GM12872 (cell line): ENCODE data around the gene OR1L6.

Experiments used
- TF ChIP-seq, protein P1 (sequence below): IDR thresholded peaks from 3 replicates; pipeline ENCODE4 v1.5.1; 2011; ENCODE audit warnings: low read depth, mild to moderate bottlenecking, low read length, moderate library complexity; ENCODE audit not compliant: insufficient read depth

The OR1L6 gene

DNA sequence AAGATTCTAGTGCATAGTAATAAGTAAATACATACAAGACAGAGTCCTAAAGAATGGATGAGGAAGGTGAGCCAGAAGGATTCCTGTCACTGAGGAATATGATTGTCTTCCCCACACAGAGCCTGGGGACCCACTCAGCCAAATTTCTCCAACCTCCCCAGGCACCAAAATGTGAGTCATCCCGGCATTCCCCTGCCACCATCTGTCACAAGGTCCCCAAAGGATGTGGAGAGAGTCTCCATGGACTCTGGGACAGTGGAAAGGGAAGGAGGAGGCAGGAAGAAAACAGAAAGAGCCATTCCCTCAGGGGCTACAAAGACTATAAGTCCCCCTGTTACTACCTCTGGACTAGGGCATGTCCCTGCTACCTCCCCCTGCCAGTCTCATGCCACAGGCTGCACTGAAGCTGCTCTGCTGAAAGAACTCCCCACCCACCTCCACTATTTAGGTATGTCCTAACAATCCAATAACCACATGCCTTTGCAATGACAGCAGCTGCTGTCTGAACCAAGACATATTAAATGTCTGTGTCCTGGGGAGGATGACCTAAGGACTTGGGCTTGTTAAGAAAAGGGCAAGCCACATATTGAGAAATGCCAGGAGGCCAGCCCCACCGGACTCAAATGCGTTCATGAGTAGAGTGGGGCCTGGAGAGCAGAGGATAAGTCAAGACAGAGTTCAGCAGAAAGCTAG lies 36.0 kb downstream of the OR1L6 start:
- TF ChIP-seq, protein P1, sequence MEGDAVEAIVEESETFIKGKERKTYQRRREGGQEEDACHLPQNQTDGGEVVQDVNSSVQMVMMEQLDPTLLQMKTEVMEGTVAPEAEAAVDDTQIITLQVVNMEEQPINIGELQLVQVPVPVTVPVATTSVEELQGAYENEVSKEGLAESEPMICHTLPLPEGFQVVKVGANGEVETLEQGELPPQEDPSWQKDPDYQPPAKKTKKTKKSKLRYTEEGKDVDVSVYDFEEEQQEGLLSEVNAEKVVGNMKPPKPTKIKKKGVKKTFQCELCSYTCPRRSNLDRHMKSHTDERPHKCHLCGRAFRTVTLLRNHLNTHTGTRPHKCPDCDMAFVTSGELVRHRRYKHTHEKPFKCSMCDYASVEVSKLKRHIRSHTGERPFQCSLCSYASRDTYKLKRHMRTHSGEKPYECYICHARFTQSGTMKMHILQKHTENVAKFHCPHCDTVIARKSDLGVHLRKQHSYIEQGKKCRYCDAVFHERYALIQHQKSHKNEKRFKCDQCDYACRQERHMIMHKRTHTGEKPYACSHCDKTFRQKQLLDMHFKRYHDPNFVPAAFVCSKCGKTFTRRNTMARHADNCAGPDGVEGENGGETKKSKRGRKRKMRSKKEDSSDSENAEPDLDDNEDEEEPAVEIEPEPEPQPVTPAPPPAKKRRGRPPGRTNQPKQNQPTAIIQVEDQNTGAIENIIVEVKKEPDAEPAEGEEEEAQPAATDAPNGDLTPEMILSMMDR, result no peak

DNA sequence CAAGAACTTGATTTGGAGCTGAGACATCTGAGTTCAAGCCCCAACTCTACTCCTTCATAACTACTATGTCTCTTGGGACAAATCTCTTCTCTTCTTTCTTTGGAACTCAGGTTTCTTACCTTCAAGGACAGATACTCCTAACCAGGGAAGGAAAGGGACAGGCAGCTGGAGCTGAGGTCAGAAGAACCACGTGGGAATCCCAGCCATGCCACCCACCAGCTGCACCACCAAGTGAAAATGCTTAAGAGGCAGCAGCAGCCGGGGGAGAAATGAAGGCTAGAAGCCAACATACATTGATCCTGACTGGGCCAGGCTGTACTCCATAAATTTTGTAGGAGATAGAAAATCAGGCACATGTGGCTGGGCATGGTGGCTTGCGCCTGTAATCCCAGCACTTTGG lies 37.1 kb downstream of the OR1L6 start:
- TF ChIP-seq, protein P1, result no peak

DNA sequence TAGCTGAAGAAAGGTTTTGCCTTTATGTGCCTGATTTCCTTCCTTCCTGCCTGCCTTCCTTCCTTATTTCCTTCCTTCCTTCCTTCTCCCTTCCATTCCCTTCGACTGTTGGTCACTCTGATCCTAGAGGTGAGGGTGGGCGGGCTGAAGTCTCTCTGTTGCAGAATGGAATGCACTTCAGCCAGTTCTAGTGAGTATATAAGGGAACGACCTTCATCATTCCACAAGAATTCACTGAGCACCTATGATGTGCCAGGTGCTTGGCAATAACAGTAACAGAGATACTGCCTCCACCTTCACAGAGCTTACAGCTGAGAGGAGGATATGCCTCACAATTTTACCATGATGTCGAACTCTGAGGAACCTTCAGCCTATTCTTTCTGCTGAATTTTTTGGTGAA lies 37.9 kb downstream of the OR1L6 start:
- TF ChIP-seq, protein P1, result no peak

DNA sequence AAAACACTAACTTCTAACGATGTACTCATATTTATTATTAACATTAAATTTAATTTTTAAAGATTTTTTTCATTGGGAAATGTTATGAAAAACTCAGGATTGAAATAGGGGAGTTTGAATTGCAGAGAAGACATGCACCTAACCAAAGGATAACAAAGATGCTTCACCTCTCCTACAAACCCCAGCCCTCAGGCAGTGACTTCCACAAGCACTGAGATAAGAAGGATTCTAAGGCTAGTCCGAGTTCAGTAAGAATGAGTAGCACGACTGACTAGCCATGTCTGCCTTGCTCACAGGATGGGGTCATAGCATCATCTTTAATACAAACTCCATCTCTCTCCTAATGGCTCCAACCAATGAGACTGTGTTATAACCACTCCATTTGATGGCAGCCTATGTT lies 39.6 kb downstream of the OR1L6 start:
- TF ChIP-seq, protein P1, result no peak

DNA sequence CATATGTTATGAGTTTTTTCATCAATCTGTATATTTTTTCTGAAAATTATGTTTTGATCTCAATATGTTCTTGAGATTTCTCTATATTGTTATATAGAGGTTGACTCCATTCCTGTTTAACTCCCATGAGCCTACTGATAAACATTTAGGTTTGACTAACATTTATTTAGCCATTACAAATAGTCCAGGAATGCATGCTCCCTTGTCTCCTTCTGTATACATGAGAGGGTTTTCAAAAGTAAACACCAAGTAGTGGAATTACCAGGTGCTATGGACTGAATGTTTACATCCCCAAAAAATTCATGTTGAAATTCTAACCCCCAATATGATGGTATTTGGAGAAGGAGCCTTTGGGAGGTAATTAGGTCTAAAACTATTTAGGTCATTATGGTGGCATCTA lies 43.2 kb downstream of the OR1L6 start:
- TF ChIP-seq, protein P1, result no peak

DNA sequence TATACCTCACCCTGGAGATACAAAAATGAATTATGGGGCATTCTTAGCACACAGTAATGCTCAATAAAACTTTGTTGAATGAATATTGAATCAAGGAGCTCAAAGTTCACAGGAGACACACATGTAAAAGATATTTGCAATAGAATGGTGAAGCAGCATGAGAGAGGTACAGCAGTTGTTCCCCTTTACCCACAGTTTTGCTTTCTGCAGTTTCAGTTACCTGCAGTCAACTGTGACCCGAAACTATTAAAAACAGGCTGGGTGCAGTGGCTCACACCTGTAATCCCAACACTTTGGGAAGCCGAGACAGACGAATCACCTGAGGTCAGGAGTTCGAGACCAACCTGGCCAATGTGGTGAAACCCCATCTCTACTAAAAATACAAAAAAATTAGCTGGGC lies 44.2 kb downstream of the OR1L6 start:
- TF ChIP-seq, protein P1, result no peak

DNA sequence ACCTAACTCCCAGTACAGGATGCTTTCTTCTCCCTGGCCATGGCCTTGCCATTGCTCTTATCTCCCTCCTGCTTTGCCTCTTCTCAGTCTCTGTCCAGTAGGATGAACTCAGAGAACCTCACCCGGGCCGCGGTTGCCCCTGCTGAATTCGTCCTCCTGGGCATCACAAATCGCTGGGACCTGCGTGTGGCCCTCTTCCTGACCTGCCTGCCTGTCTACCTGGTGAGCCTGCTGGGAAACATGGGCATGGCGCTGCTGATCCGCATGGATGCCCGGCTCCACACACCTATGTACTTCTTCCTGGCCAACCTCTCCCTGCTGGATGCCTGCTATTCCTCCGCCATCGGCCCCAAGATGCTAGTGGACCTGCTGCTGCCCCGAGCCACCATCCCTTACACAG lies 46.7 kb downstream of the OR1L6 start, which contains the start of gene OR5C1:
OR5C1 (plus strand) TSS at position 103 of the 400 bp plus-strand sequence; CDS start at position 103, 0 bp downstream.
- TF ChIP-seq, protein P1, result no peak
